Measurements from ENCODE around the gene AGA. TPM values are rescaled to one million over a fixed set of nuclear protein-coding genes. Genes with fewer than 3 reads are reported as not detected.

Gene AGA
- total and polyA plus RNA-seq, 2 donors (not counting 1 experiment from before 2014, with no cell fraction given) = 28.2 to 35.3 TPM

DNA sequence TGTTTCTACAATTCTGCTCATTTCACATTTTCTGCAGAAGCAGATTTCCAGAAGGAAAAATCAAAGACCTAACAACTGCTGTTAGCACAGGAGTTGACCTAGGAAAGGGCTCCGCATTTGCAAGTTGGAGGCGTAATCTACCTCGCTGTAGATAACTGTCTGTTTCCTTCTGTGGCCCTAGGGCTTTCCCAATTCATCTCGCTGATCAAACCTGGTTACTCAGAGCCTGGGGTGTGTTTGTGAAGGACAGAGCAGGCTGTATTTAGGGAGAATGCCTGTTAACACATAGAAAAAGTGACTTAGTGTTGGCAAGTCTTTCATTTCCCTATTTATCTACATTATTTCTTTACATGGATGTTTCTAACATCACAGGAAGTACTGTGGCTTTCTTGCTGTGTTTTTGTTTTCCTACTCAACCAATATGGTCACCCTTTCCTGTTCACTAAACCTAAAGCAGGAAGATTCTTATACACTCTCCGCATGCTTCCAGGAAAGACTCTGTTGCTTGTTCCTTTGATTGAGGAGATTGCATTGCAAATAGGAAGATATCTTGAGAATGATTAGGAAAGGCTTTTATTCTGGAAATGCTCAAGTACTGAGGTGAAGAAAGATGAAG lies 40.5 kb downstream of the AGA start:
- TF ChIP-seq CTCF (IDR thresholded peaks at IDR 0.05) (no peak), EZH2 (IDR thresholded peaks at IDR 0.05; ENCODE audit: borderline replicate concordance, insufficient read depth, low read depth, low read length, poor library complexity, severe bottlenecking) (no peak)
- H3K27me3 ChIP-seq (replicated peaks in 1 of 4; ENCODE audit: control extremely low read depth in 1 of 4, control insufficient read depth in 3 of 4, insufficient read depth in 4 of 4, low read length in 3 of 4) = no peaks in the 10 kb centered on the region
- no peak overlapping the region for H3K4me3 ChIP-seq (ENCODE audit: control extremely low read depth in 1 of 5, extremely low read depth in 1 of 5, insufficient read depth in 1 of 5, low read depth in 2 of 5, low read length in 4 of 5)
- no peaks in the 10 kb centered on the region for H3K79me2 ChIP-seq (ENCODE audit: control insufficient read depth, insufficient read depth, low read length)
- H3K9ac ChIP-seq (ENCODE audit: low read length) = no peak overlapping the region
- H2AFZ ChIP-seq (ENCODE audit: insufficient read depth, low read depth, low read length, poor library complexity, severe bottlenecking) = no peak overlapping the region
- DNase-seq (no peak), ATAC-seq (ENCODE audit: low read depth) (no peak)
- peaks cover 12% of the 10 kb centered on the region for H3K27me3 Mint-ChIP-seq
- no peak overlapping the region for H3K4me2 ChIP-seq (replicated peaks; ENCODE audit: low read depth, low read length, poor library complexity, severe bottlenecking)
- no peaks in the 10 kb centered on the region for H3K9me3 Mint-ChIP-seq (ENCODE audit: insufficient read depth)
- H3K4me3 Mint-ChIP-seq = no peak overlapping the region
- no peak overlapping the region for H3K27ac Mint-ChIP-seq
- 90% methylated on average over 3 of the region's 5 CpGs for WGBS (ENCODE audit: insufficient coverage)
- no peaks in the 10 kb centered on the region for H3K4me1 ChIP-seq (ENCODE audit: control insufficient read depth in 2 of 2, insufficient read depth in 2 of 2, low read length in 2 of 2)
- no peaks in the 10 kb centered on the region for H3K9me3 ChIP-seq (ENCODE audit: control extremely low read depth in 1 of 3, control insufficient read depth in 2 of 3, insufficient read depth in 1 of 3, low read length in 2 of 3)
- intact Hi-C loops (cut with micrococcal nuclease) = no loop called here
- CTCF ChIA-PET = no interaction called here
- H4K20me1 ChIP-seq (ENCODE audit: control insufficient read depth, insufficient read depth, low read length, poor library complexity, severe bottlenecking) = no peaks in the 10 kb centered on the region
- H3K4me1 Mint-ChIP-seq = no peaks in the 10 kb centered on the region
- no peaks in the 10 kb centered on the region for H3K36me3 ChIP-seq (replicated peaks in 1 of 2; ENCODE audit: control extremely low read depth in 1 of 2, control insufficient read depth in 1 of 2, extremely low read depth in 1 of 2, insufficient read depth in 2 of 2, low read length in 1 of 2)
- POLR2A ChIA-PET = no interaction called here
- H3K27ac ChIP-seq (ENCODE audit: low read length in 2 of 2) = no peak overlapping the region

DNA sequence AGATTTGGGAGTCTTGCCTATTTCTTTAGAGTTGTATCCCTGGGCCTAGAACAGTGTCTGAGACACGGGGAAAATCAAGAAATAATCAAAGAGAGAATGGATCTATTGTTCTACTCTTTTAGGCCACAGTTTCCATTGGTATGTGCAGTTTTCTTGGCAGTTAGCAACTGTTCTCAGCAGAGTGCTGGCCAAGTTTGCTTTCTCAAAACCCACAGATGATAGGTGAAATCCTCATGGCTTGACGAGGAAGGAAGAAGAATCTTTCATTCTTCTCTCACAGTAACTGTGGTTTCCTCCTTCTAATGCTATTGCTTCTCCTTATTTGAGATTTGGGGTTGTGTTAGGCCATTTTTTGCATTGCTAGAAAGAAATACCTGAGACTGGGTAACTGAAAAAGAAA lies 42.2 kb downstream of the AGA start:
- no peak overlapping the region for H2AFZ ChIP-seq (ENCODE audit: insufficient read depth, low read depth, low read length, poor library complexity, severe bottlenecking)
- H3K4me3 Mint-ChIP-seq = no peak overlapping the region
- H3K27me3 ChIP-seq (replicated peaks in 1 of 4; ENCODE audit: control extremely low read depth in 1 of 4, control insufficient read depth in 3 of 4, insufficient read depth in 4 of 4, low read length in 3 of 4) = no peaks in the 10 kb centered on the region
- POLR2A ChIA-PET = no interaction called here
- 33% methylated on average over 1 of the region's 2 CpGs for WGBS (ENCODE audit: insufficient coverage)
- TF ChIP-seq CTCF (IDR thresholded peaks at IDR 0.05) (no peak), EZH2 (IDR thresholded peaks at IDR 0.05; ENCODE audit: borderline replicate concordance, insufficient read depth, low read depth, low read length, poor library complexity, severe bottlenecking) (no peak)
- no peaks in the 10 kb centered on the region for H3K36me3 ChIP-seq (replicated peaks in 1 of 2; ENCODE audit: control extremely low read depth in 1 of 2, control insufficient read depth in 1 of 2, extremely low read depth in 1 of 2, insufficient read depth in 2 of 2, low read length in 1 of 2)
- no peaks in the 10 kb centered on the region for H3K4me1 ChIP-seq (ENCODE audit: control insufficient read depth in 2 of 2, insufficient read depth in 2 of 2, low read length in 2 of 2)
- no peaks in the 10 kb centered on the region for H4K20me1 ChIP-seq (ENCODE audit: control insufficient read depth, insufficient read depth, low read length, poor library complexity, severe bottlenecking)
- H3K4me3 ChIP-seq (ENCODE audit: control extremely low read depth in 1 of 5, extremely low read depth in 1 of 5, insufficient read depth in 1 of 5, low read depth in 2 of 5, low read length in 4 of 5) = no peak overlapping the region
- no peaks in the 10 kb centered on the region for H3K9me3 ChIP-seq (ENCODE audit: control extremely low read depth in 1 of 3, control insufficient read depth in 2 of 3, insufficient read depth in 1 of 3, low read length in 2 of 3)
- H3K9me3 Mint-ChIP-seq (ENCODE audit: insufficient read depth) = no peaks in the 10 kb centered on the region
- H3K27me3 Mint-ChIP-seq = peaks cover 12% of the 10 kb centered on the region
- no peak overlapping the region for H3K9ac ChIP-seq (ENCODE audit: low read length)
- H3K4me1 Mint-ChIP-seq = no peaks in the 10 kb centered on the region
- no peak overlapping the region for H3K27ac Mint-ChIP-seq
- H3K27ac ChIP-seq (ENCODE audit: low read length in 2 of 2) = no peak overlapping the region
- intact Hi-C loops (cut with micrococcal nuclease) = no loop called here
- H3K79me2 ChIP-seq (ENCODE audit: control insufficient read depth, insufficient read depth, low read length) = no peaks in the 10 kb centered on the region
- H3K4me2 ChIP-seq (replicated peaks; ENCODE audit: low read depth, low read length, poor library complexity, severe bottlenecking) = no peak overlapping the region
- no peak for ATAC-seq (ENCODE audit: low read depth)
- CTCF ChIA-PET = no interaction called here
- DNase-seq = no peak

Data from B cell (primary cell).